GM18867 (cell line): Measurements from ENCODE around the gene ASPA.
"Not testable (repeated sequence)": the region's sequence is repeated elsewhere in the genome, so short reads cannot be mapped to it uniquely, and the experiment has no call there.

Source experiments
- ATAC-seq: cut with Tn5 transposase; IDR thresholded peaks from one replicate; pipeline ENCODE4 v1.9.1; 2021; ENCODE audit warnings: mild to moderate bottlenecking, moderate library complexity; ENCODE audit not compliant: unreplicated experiment

ASPA gene

GRCh38 chr17:3475812-3476610 is at the start of gene ASPA:
Gene ASPA (plus strand): TSS chr17:3475997. CDS start chr17:3476160, 163 bp downstream.
- ATAC-seq = no peak

- ATAC-seq = not testable (repeated sequence)
Observed at GRCh38 chr17:3433215-3433614, 42.6 kb upstream of the ASPA start.

- ATAC-seq = no peak
Observed at GRCh38 chr17:3433741-3434140, 42.1 kb upstream of the ASPA start, which contains the start of gene OR1E2. Gene OR1E2 (minus strand): TSS chr17:3433841. CDS start chr17:3433841, 0 bp downstream.

- ATAC-seq = no peak
Observed at GRCh38 chr17:3438368-3438767, 37.4 kb upstream of the ASPA start.

- no peak for ATAC-seq
Observed at GRCh38 chr17:3440451-3440850, 35.3 kb upstream of the ASPA start.

GRCh38 chr17:3447625-3448024 is 28.2 kb upstream of the ASPA start:
- no peak for ATAC-seq

- ATAC-seq = no peak
Observed at GRCh38 chr17:3448059-3448665, 27.6 kb upstream of the ASPA start.

- not testable (repeated sequence) for ATAC-seq
Observed at GRCh38 chr17:3466355-3466754, 9.4 kb upstream of the ASPA start.

- ATAC-seq = no peak
Observed at GRCh38 chr17:3469529-3469928, 6.3 kb upstream of the ASPA start.

- no peak for ATAC-seq
Observed at GRCh38 chr17:3471599-3471998, 4.2 kb upstream of the ASPA start, which contains the start of gene SPATA22. Gene SPATA22 (minus strand): TSS chr17:3471819. CDS start chr17:3469325, 2,494 bp downstream.

- no peak for ATAC-seq
Observed at GRCh38 chr17:3472137-3472536, 3.7 kb upstream of the ASPA start.

GRCh38 chr17:3474212-3474611 is 1.6 kb upstream of the ASPA start:
- ATAC-seq = no peak

- no peak for ATAC-seq
Observed at GRCh38 chr17:3475251-3475685, 529 bp upstream of the ASPA start.

- ATAC-seq = no peak
Observed at GRCh38 chr17:3479988-3480387, 4.2 kb downstream of the ASPA start.

- no peak for ATAC-seq
Observed at GRCh38 chr17:3482852-3483251, 7.1 kb downstream of the ASPA start.

GRCh38 chr17:3485481-3486068 is 9.8 kb downstream of the ASPA start:
- no peak for ATAC-seq

- ATAC-seq = no peak
Observed at GRCh38 chr17:3497101-3497500, 21.3 kb downstream of the ASPA start.

GRCh38 chr17:3501344-3501743 is 25.5 kb downstream of the ASPA start:
- ATAC-seq = no peak

- no peak for ATAC-seq
Observed at GRCh38 chr17:3502466-3502865, 26.7 kb downstream of the ASPA start.

GRCh38 chr17:3503285-3503684 is 27.5 kb downstream of the ASPA start:
- no peak for ATAC-seq

- no peak for ATAC-seq
Observed at GRCh38 chr17:3505008-3505407, 29.2 kb downstream of the ASPA start.

- no peak for ATAC-seq
Observed at GRCh38 chr17:3506054-3506453, 30.3 kb downstream of the ASPA start.
